HepG2 (cell line): ENCODE results near the gene CDK6. TPM values are rescaled to one million over a fixed set of nuclear protein-coding genes. Genes with fewer than 3 reads are reported as not detected.

Experiments used
- ELF1 ChIP-seq: sonication (generic); formaldehyde crosslinking; IDR thresholded peaks from 2 replicates; pipeline ENCODE4 v1.4.0; 2020; ENCODE audit warnings: missing genetic modification reagents
- ERF ChIP-seq: IDR thresholded peaks from 2 replicates; pipeline ENCODE4 v1.6.1; 2018; ENCODE audit warnings: missing biosample characterization, missing genetic modification reagents
- HIC2 ChIP-seq: sonication (generic); formaldehyde crosslinking; IDR thresholded peaks from 2 replicates; pipeline ENCODE4 v1.9.0; 2022; ENCODE audit warnings: low read depth, missing genetic modification reagents
- HOXA3 ChIP-seq: sonication (generic); formaldehyde crosslinking; IDR thresholded peaks from 2 replicates; pipeline ENCODE4 v1.5.0; 2020; ENCODE audit warnings: missing genetic modification reagents
- KLF15 ChIP-seq: sonication (generic); formaldehyde crosslinking; IDR thresholded peaks from 2 replicates; pipeline ENCODE4 v1.8.1; 2023; ENCODE audit warnings: borderline replicate concordance, mild to moderate bottlenecking, inconsistent platforms, missing genetic modification reagents, mixed read lengths
- KMT2B ChIP-seq: IDR thresholded peaks from 2 replicates; pipeline ENCODE4 v1.6.1; 2016; ENCODE audit warnings: missing genetic modification reagents, missing compliant biosample characterization
- MED1 ChIP-seq: sonication (generic); formaldehyde crosslinking; IDR thresholded peaks from 2 replicates; pipeline ENCODE4 v1.4.0; 2020; ENCODE audit warnings: missing genetic modification reagents
- MIXL1 ChIP-seq: IDR thresholded peaks from 2 replicates; pipeline ENCODE4 v1.6.1; 2016
- NFRKB ChIP-seq: fragments of 450-650 bp; IDR thresholded peaks from 2 replicates; pipeline ENCODE4 v1.6.1; 2017
- NR2C2 ChIP-seq: sonication (generic); formaldehyde crosslinking; IDR thresholded peaks from 2 replicates; pipeline ENCODE4 v1.4.0; 2020; ENCODE audit warnings: missing genetic modification reagents, mild to moderate bottlenecking, moderate library complexity, borderline replicate concordance
- PLRG1 ChIP-seq: fragments of 450-650 bp; conservative IDR thresholded peaks from 2 replicates; pipeline ENCODE4 v1.6.1; 2016
- U2AF2 ChIP-seq: fragments of 200-400 bp; formaldehyde crosslinking; IDR thresholded peaks from 2 replicates; pipeline ENCODE4 v1.6.1; 2017; ENCODE audit warnings: low read depth, mild to moderate bottlenecking, low read length
- ZBTB1 ChIP-seq: sonication (generic); formaldehyde crosslinking; IDR thresholded peaks from 2 replicates; pipeline ENCODE4 v1.4.0; 2020; ENCODE audit warnings: missing genetic modification reagents, borderline replicate concordance
- ZBTB7A ChIP-seq: sonication (generic); formaldehyde crosslinking; IDR thresholded peaks from 2 replicates; pipeline ENCODE4 v1.8.0; 2022; ENCODE audit warnings: mild to moderate bottlenecking, missing genetic modification reagents
- ZFP90 ChIP-seq: sonication (generic); formaldehyde crosslinking; IDR thresholded peaks from 2 replicates; pipeline ENCODE4 v1.8.0; 2022; ENCODE audit warnings: missing genetic modification reagents, mild to moderate bottlenecking, inconsistent platforms, borderline replicate concordance
- ZKSCAN8 ChIP-seq: IDR thresholded peaks from 2 replicates; pipeline ENCODE4 v1.6.1; 2016; ENCODE audit warnings: borderline replicate concordance, missing genetic modification reagents, missing compliant biosample characterization
- ZNF451 ChIP-seq: sonication (generic); formaldehyde crosslinking; IDR thresholded peaks from 2 replicates; pipeline ENCODE4 v1.5.0; 2020; ENCODE audit warnings: mild to moderate bottlenecking, missing genetic modification reagents
- ZNF546 ChIP-seq: sonication (generic); formaldehyde crosslinking; conservative IDR thresholded peaks from 2 replicates; pipeline ENCODE4 v1.8.1; 2023; ENCODE audit warnings: mild to moderate bottlenecking, missing genetic modification reagents
- ZNF747 ChIP-seq: sonication (generic); formaldehyde crosslinking; IDR thresholded peaks from 2 replicates; pipeline ENCODE4 v1.8.1; 2023; ENCODE audit warnings: missing genetic modification reagents, mild to moderate bottlenecking, borderline replicate concordance
- ZNF776 ChIP-seq: sonication (generic); formaldehyde crosslinking; IDR thresholded peaks from 2 replicates; pipeline ENCODE4 v1.4.0; 2020; ENCODE audit warnings: mild to moderate bottlenecking, missing genetic modification reagents
- ZSCAN12 ChIP-seq: sonication (generic); formaldehyde crosslinking; IDR thresholded peaks from 2 replicates; pipeline ENCODE4 v1.9.0; 2021; ENCODE audit warnings: mild to moderate bottlenecking, missing genetic modification reagents
- ZSCAN29 ChIP-seq: sonication (generic); formaldehyde crosslinking; conservative IDR thresholded peaks from 2 replicates; pipeline ENCODE4 v1.4.0; 2020; ENCODE audit warnings: mild to moderate bottlenecking, missing genetic modification reagents
- polyA plus RNA-seq, 8 experiments: library from polyadenylated mRNA; depleted of rRNA in 3 of 8; stranded (reverse) in 7 of 8; unstranded in 1 of 8; fragments of >200 nt; fragmentation: Illumina TruSeq in 4 of 8; extraction: Trizol in 4 of 8; gene quantifications; 2 replicates each; pipeline versions ENCODE4 v1.2.1 to v1.2.3, GENCODE V29; 2011 to 2016; ENCODE audit warnings: low read depth in 4 of 8, missing spikeins in 1 of 8, mixed read lengths in 1 of 8; ENCODE audit not compliant: insufficient read depth in 1 of 8
- total RNA-seq, 5 experiments: library from RNA; depleted of rRNA; stranded (reverse); fragments of >200 nt; fragmentation: Illumina TruSeq; extraction: Trizol; gene quantifications; 2 replicates each; pipeline ENCODE4 v1.2.3, GENCODE V29; 2016; ENCODE audit warnings: low read depth in 1 of 5
- TF ChIP-seq, protein P1 (sequence below): IDR thresholded peaks from 2 replicates; pipeline ENCODE4 v1.6.1; 2018; ENCODE audit warnings: missing genetic modification reagents
- TF ChIP-seq, protein P2 (sequence below): sonication (generic); formaldehyde crosslinking; IDR thresholded peaks from 2 replicates; pipeline ENCODE4 v1.4.0; 2020; ENCODE audit warnings: mild to moderate bottlenecking, low read depth, missing genetic modification reagents
- TF ChIP-seq, protein P3 (sequence below): IDR thresholded peaks from 2 replicates; pipeline ENCODE4 v1.6.1; 2012; ENCODE audit warnings: low read depth, low read length, improper control_type of control experiment

Gene CDK6
- total and polyA plus RNA-seq, 2 of the 13 experiments (the other 11 are each of a cell fraction or from before 2014, with no cell fraction given), result 34.6 to 90.8 TPM

DNA sequence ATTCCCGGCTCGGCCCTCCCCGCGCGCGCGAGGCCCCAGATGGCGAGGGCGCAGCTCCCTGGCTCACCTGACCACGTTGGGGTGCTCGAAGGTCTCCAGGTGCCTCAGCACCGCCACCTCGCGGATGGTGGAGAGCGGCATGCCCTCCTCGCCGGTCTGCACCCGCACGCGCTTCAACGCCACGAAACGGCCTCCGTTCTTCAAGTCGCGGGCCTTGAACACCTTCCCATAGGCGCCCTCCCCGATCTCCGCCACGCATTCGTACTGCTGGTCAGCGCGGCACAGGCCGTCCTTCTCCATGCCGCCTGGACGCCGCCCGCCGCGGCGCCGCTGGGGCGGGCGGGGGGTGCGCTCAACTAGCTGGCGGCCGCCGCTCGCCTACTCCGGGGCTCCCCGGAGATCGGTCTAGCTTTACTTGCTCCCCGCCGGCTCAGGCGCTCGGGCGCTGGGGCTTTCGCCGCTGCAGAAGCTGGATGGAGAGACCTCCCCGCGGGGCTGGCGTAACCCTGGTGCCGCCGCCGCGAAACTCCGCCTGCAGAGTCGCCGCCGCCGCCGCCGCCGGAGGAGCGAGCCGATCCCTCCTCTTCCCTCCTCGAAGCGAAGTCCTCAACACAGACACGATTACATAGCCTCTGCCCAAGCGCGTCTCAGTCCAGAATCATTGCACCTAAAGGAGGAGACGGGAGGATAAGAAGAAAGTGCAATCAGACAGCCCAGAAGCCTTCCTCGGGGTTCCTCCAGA, 3.2 kb downstream of the CDK6 start (continued):
- TF ChIP-seq ZFP90 (no peak; the same call in 1 of the 2 replicates), NFRKB (no peak), HOXA3 (CRISPR knock-in tag) (peak; percentile 72), ZNF546 (peak; percentile 74), ZKSCAN8 (no peak), MIXL1 (CRISPR knock-in tag) (no peak), ZSCAN12 (CRISPR knock-in tag) (0 out of 2 replicates have a peak, but pooled peaks have one; percentile 21), MED1 (CRISPR knock-in tag) (peak; percentile 69), ZNF747 (CRISPR knock-in tag) (no peak), ZBTB7A (CRISPR knock-in tag) (no peak), NR2C2 (0 out of 2 replicates have a peak, but pooled peaks have one; percentile 35), HIC2 (CRISPR knock-in tag) (no peak), ZSCAN29 (no peak), ZNF776 (CRISPR knock-in tag) (peak; percentile 60; the same call in 1 of the 2 replicates), ERF (peak; percentile 71), KMT2B (CRISPR knock-in tag) (peak; percentile 79), PLRG1 (no peak), ELF1 (no peak), ZNF451 (CRISPR knock-in tag) (peak; percentile 88; the same call in 1 of the 2 replicates), KLF15 (CRISPR knock-in tag) (peak; percentile 22; the same call in 1 of the 2 replicates), ZBTB1 (no peak), U2AF2 (no peak)
- TF ChIP-seq, protein P1, sequence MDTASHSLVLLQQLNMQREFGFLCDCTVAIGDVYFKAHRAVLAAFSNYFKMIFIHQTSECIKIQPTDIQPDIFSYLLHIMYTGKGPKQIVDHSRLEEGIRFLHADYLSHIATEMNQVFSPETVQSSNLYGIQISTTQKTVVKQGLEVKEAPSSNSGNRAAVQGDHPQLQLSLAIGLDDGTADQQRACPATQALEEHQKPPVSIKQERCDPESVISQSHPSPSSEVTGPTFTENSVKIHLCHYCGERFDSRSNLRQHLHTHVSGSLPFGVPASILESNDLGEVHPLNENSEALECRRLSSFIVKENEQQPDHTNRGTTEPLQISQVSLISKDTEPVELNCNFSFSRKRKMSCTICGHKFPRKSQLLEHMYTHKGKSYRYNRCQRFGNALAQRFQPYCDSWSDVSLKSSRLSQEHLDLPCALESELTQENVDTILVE (CRISPR knock-in tag), result peak; percentile 38; the same call in 1 of the 2 replicates
- TF ChIP-seq, protein P2, sequence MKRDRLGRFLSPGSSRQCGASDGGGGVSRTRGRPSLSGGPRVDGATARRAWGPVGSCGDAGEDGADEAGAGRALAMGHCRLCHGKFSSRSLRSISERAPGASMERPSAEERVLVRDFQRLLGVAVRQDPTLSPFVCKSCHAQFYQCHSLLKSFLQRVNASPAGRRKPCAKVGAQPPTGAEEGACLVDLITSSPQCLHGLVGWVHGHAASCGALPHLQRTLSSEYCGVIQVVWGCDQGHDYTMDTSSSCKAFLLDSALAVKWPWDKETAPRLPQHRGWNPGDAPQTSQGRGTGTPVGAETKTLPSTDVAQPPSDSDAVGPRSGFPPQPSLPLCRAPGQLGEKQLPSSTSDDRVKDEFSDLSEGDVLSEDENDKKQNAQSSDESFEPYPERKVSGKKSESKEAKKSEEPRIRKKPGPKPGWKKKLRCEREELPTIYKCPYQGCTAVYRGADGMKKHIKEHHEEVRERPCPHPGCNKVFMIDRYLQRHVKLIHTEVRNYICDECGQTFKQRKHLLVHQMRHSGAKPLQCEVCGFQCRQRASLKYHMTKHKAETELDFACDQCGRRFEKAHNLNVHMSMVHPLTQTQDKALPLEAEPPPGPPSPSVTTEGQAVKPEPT (CRISPR knock-in tag), result no peak
- TF ChIP-seq, protein P3, sequence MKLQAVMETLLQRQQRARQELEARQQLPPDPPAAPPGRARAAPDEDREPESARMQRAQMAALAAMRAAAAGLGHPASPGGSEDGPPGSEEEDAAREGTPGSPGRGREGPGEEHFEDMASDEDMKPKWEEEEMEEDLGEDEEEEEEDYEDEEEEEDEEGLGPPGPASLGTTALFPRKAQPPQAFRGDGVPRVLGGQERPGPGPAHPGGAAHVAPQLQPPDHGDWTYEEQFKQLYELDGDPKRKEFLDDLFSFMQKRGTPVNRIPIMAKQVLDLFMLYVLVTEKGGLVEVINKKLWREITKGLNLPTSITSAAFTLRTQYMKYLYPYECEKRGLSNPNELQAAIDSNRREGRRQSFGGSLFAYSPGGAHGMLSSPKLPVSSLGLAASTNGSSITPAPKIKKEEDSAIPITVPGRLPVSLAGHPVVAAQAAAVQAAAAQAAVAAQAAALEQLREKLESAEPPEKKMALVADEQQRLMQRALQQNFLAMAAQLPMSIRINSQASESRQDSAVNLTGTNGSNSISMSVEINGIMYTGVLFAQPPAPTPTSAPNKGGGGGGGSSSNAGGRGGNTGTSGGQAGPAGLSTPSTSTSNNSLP, result no peak
